ENCODE measurements around the gene SPAG9. TPM values are rescaled to one million over a fixed set of nuclear protein-coding genes. Genes with fewer than 3 reads are reported as not detected.
A peak's percentile ranks its signal among the peaks of the same experiment; 100 is the strongest.

Gene SPAG9
- total RNA-seq, 1 experiment from 2014 or later = 74.3 TPM

DNA sequence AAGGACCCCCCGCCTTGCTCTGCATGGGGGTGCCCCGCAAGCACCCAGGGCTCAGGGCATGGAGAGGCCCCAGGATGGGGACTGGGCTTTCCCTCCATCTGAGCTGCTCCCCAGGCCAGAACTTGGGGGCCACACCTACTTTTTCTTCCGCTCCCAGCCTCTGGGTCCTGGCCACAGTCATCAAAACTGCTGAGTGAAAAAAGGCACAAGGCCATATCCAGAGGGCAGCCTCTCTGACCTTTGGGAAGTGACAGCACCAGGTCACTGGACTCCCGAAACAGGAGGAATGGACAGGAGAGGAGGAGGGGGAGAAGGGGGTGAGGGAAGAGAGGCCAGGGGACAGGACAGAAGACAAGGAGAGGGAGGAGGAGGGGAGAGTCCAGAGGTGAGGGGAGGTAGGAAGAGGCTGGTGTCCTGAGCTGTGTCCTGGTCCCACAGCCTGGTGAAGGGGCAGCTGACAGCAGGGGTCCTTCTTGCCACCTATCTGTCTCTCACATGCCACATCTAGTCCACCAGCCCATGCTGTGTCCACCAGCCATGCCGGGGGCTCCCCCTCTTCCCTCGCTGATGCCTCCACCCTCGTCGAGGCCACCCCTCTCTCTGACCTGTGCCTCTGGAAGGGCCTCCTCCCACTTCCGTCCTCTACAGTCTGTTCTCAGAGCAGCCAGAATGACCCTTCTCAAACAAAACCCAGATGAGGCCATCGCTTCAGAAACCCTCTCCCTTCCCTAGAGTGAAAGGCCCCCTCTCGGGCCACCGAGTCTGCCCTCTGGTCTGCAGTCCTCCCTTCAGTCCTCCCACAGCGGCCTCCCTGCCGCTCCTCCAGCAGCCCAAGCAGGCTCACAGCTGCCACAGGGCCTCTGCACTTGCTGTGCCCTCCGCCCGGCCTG is 180.6 kb downstream of the SPAG9 start:
- no peak for DNase-seq (ENCODE audit: low spot score)

DNA sequence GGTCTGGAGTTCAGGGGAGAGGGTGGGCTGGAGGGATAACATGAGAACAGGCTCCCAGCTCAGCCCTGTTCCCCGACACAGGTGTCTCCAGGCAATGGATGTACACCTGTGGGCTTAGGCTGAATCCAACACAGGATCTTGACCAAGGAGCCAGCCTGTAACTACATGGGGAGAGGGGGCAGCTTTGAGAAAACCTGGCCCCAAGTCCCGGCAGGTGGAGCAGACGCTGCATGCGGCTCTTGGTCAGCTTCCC is 181.2 kb downstream of the SPAG9 start:
- no peak for DNase-seq (ENCODE audit: low spot score)

DNA sequence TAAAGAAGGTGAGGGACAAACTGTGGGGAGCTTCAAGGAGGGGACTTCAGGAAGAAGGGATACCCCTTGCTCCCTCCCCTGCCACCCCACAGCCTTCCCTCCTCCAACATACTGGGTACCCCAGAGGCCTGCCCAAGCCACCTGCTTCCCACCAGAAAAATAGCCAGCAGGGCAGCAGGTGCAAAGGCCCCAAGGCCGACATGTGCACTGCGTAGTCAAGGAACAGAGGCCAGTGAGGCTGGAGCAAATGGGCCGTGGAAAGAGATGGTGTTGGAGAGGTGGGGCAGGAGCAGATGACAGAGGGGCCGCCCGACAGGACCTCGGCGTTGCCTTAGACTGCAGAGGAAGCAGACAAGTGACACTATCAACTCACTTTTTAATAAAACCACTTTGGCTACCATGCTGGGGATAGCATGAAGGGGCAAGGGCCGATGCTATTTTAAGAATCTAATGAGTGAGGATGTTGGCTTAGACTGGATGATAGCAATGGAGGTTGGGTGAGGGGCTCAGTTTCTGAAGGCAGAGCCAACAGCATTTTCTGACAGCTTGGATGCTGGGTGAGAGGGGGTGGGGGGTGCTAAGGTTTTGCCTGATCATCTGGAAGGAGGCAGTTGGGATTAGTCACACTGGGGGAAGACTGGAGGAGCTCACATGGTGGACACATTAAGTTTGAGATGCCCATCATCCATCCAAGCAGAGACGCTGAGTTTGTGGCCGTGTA is 181.7 kb downstream of the SPAG9 start:
- no peak for DNase-seq (ENCODE audit: low spot score)

DNA sequence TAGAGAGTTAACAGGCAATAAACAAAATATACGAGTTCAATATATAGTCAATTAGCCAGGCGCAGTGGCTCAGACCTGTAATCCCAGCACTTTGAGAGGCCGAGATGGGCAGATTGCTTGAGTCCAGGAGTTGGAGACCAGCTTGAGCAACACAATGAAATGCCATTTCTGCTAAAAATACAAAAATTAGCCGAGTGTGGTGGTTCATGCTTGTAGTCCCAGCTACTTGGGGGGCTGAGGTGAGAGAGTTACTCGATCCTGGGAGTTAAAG is 184.7 kb downstream of the SPAG9 start:
- no peak for DNase-seq (ENCODE audit: low spot score)

DNA sequence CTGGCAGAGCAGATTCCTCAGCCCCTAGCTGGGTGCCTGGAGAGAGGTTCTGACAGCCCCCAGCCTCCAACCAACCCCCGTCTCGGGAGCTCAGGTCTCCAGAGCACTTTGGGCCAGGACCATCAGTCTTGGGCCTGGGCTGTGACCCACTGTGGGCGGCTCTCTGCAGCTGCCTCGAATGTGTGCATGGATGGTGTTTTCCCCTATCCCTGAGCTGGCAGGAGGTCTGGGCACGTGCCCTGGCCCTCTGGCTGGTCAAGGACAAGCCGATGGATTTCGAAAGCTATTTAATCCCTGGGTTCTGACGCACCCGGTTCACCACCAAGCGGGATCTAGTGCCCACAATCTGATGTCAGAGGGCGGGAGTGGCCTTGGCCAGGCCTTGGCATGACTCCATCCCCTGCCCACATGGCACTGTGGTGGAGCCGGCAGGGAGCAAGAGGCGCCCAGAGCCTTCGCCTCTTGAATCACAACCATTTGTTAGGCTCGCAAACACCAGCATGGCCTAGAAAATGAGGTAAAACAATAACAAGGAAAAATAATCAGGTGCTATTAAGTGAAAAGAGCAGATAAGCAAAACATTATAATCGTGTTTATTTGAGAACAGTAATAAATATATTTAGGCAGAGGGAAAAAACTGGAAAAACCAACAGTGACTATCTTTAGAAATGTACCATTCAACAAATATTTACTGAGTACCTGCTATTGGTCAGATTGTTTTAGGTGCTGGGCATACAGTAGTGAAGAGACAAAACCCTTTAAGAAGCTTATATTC is 185.3 kb downstream of the SPAG9 start:
- DNase-seq (ENCODE audit: low spot score) = peak; percentile 97

DNA sequence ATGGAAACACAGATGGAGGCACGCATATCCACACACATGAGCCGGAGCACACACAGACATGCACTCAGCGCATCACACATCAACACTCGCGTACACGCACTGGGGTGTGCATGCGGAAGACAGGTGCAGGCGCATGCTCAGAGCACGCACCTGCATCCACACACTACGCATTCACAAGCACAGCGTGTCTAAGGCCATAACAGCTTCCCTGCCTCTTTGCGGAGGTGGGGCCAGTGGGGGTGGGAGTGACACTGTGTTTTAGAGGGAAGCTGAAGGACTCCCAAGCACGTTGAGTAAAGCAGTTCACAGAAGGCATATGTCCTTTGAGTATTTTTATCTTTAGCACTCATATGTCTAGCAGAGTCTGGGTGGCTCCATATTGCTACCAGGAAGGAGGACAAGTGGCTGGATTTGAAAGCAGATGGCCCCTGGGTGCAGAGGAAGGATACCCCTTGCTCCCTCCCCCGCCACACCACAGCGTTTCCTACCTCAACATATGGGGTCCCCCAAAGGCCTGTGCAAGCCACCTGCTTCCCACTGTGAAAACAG is 185.9 kb downstream of the SPAG9 start:
- DNase-seq (ENCODE audit: low spot score) = no peak

DNA sequence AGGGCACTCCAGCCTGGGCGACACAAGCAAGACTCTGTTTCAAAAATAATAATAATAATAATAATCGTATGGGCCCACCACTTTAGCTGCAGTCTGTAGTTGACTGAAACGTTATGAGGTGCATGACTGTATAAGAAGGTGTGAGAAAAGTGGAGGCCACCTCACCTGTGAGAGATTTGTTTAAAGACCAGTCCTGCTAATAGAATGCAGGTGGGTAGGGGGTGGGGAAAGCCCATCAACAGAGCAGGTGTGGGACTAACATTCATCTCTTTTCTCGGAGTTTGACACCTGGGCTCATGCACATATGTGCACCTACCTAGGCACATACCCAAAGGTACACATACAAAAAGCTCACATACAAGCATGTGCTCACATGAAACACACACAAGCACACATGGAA is 186.5 kb downstream of the SPAG9 start:
- no peak for DNase-seq (ENCODE audit: low spot score)

DNA sequence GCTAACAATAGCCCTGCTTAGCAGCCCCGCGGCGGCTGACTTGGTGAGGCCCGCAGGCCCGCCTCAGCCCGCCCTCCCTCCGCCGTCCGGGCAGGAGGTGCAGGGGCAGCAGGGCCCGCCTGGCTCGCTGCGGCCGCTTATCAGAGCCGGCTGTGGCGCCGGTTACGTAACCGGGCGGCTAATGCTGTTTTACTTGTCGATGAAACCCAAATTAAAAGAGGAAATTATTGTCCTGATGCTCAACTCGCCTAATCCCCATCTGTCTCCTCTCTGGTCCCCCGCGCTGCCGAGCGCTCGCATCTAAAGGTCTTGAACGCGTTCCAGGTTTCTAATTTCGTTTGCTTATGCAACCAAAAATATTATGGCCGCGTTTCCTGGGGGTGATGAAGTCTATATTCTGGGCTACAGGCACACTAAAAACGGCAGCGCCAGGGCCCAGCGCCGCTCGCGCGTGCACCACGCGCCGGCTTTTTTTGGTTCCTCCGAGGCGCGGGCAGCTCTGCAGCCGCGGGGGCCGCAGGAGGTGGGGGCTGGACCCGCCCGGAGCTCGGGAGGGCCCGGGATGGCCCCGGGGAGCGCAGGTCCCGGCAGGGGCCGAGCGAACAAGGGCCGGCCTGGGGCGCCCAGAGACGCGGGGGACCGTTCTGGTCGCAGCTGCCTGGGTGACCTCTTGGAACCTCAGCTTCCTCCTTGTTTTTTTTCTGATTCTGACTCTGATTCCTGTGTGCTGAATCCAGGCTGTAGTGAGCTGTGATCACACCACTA is 189.3 kb downstream of the SPAG9 start:
- peak; percentile 66 for DNase-seq (ENCODE audit: low spot score)

DNA sequence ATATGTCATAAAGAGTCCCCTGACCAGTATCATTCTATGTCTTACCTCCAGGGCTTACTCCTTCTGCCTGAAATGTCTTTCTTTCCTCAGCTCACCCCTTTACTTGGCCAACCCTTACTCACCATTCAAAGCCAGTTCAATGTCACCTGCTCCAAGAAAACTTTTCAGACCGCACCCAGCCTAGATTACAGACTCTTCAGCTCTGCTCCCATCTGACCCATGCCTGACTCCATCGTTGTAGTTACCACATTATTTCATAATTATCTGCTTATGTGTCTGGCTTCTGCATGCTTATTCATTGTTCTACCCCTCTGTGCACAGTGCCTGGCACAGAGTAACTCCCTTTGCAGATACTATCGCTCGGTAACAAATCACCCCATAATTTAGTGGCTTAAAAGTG is 192.0 kb downstream of the SPAG9 start:
- DNase-seq (ENCODE audit: low spot score) = no peak

DNA sequence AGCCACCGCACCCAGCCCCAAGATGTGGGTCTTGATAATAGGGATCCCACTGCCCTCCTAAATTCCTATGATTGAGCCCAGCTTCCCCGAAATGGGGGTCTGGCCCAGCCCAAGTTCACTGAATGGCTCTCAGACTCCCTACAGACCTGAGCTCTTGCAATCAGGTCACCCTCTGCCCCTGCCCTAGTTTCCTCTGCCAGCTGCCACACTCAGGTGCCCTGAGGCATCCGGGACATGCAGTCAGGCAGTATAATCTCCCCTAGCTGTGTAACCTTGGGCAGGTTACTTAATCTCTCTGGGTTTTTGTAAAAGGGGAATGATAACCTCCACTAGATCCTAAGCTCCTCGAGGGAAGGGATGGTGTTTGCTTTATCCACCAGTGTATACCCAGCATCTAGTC is 193.4 kb downstream of the SPAG9 start:
- DNase-seq (ENCODE audit: low spot score) = no peak

DNA sequence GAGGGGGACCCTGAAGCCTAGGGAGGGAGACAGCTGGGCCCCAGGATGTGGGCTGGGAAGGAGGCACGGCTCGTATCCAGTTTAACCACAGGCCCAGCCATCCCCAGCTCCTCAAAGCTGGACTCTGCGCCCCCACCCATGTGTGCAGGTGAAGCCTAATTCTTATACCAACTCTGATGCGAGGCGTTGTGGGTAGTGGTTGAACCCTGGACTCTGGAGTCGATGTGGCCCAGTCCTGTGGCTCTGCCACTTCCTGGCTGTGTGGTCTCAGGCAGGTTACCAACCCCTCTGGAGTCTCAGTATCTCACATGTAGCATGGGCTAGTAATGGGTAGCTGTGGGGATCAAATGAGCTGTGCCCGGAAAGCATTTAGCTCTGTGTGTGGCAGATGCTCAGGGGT is 194.1 kb downstream of the SPAG9 start:
- DNase-seq (ENCODE audit: low spot score) = no peak

DNA sequence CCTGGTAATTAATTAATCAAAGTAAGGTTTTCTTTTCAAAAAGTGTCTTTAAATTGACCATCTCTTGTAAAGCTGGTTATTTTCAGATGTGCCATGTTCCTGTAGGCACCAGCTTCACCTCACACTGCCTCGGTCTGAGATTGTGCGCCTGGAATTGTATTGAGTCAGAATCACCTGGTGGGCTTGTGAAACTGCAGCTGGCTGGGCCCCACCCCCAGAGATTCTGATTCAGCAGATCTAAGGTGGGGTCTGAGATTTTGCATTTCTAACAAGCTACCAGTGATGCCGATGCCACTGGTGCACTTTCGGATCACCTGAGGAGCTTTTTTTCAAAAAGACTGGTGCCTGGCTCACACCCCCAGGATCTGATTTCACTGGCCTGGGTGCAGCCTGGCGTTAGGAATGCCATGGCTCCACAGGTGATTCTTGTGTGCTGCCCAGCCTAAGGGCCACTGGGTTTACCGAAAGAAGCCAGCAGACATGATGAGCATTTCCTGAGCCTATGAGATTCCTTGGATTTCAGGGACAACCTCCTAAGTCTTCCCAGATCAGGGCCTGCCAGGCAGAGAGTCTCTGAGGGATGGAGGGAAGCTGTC is 195.3 kb downstream of the SPAG9 start:
- DNase-seq (ENCODE audit: low spot score) = no peak

DNA sequence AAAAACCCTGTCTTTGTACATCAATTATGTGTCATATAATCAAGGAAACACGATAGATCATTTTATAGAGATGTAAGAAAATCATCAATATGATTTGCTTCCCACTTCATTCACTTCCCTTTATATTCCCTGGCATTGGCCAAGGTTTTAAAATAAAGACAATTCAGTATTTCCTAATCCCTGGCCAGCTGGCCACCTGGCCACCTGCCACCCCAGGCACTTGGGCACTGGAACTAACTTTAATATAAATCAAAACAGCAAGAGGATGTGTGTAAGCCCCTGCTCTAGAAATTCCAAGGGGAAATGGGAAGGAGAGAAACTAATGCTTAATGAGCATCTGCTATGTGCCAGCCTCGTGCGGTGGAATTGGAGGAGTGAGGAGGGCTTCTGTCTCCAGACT is 195.9 kb downstream of the SPAG9 start:
- DNase-seq (ENCODE audit: low spot score) = no peak

DNA sequence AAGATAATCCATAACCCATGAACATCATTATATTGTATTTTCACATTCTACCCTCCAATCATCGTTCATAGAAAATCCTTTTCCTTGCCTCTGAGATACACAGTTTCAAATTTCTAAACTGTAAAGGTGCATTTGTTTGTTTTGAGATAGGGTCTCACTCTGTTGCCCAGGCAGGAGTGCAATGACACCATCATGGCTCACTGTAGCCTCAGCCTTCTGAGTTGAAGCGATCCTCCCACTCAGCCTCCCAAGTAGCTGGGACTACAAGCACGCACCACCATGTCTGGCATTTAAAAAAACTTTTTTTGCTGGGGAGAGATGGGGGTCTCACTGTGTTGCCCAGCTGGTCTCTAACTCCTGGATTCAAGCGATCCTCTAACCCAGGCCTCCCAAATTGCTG is 196.4 kb downstream of the SPAG9 start:
- no peak for DNase-seq (ENCODE audit: low spot score)

DNA sequence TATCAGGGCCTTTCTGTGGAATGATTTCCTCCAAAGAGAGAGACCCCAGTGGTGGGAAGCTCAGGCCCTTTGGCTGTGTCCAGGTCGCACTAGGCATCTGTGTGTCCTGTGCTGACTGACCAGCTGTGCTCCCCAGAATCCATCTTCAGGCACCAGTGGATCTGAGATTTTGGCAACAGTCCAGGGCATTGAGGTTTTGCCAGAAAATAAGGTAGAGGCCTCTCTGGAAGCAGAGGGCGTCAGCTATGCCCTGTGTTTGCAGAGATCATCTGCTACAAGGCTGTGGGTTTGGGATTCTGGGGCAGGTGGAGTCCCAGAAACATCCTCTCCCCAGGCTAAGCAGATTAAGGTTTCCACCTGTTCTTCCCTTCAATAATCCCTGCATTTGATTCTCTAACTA is 197.1 kb downstream of the SPAG9 start:
- DNase-seq (ENCODE audit: low spot score) = no peak

DNA sequence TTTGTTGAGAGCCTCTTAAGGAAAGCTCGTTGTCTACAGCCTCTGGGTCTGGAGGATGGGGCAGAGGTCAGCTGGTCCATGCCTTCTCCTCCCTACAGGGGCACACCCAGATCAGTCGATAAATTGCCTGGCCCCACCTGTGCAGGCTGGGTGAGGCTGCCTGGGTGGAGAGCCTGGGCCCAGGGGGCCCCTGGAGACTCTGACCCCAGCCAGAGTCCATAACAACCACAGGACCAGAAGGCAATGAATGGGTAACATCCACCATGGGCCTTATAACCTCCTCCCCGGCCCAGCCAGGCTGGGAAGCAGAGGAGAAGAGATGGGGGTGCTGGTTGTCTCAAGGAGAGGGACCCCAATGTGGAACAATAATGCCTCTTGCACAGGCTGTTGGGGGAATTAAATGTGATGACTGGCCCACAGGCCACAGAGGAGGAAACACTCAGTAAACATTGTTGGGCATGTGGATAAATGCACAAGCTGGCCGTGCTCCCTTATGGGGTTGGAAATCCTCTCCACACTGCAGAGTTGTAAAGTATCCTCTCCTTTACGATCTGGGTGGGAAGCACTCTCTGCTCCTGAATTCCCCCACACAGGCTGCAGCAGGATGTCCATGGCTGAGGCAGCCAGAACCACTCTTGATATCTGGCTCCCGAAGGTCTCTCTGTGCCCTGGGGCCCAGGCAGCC is 197.8 kb downstream of the SPAG9 start:
- DNase-seq (ENCODE audit: low spot score) = no peak

DNA sequence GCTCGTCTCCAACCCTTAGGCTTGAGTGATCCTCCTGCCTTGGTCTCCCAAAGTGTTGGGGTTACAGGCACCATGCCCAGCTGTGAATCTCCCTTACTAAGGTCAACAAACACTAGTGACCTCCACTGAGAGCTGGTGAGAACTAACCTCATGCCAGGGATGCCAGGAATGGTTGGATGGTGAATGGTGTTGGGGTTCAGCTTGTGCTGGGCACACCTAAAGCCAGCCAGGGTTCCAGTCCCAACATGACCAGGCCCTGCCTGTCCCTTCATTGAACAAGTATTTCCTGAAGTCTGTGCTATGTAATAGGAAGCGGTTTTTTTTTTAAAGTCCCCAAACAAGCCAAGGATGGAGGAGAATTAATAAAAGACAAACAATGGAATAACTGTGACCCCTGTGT is 198.6 kb downstream of the SPAG9 start:
- peak; percentile 47 for DNase-seq (ENCODE audit: low spot score)

DNA sequence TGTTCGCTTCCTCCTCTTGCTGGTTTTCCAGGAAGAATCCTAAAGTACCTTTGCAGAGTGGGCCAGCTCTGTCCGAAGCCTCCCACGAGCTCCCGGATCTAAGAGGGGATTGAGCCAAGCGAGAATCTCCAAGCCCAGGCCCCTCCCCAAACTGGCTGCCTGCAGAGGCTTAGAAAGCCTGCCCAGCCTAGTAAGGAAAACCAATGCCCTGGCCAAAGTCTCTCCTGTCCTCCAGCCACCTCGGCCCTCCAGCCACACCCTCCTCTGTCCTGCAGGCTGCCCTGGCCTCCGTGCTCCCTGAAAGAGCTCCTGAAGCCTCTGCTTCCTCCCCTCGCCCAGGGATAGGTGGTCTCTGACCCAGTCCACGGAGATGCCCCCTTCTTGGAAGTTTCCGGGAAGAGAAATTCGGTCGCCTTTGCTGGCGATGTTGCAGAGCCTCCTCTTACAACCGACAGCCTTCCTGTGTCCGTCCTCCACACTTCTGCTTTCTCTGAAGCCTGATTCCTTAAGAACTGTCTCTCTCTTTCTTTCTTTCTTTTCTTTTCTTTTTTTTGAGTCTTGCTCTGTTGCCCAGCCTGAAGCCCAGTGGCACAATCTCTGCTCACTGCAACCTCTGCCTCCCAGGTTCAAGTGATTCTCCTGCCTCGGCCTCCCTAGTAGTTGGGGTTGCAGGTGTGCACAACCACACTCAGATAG is 199.6 kb downstream of the SPAG9 start:
- no peak for DNase-seq (ENCODE audit: low spot score)

DNA sequence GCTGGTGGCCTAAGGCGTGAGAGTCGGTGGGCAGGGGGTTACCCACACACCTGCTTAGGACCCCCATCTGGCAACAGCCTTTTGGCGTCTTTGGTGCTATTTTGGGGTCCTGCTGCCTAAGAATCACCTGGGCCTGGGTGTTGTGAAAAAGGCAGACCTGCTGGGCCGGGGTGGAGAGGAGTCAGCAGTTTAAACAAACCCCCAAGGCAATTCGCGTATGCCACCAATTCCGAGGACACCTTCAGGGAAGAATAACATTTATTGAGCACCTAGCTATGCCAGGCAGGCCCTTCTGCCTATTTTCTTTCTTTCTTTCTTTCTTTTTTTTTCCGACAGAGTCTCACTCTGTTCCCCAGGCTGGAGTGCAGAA is 200.6 kb downstream of the SPAG9 start:
- no peak for DNase-seq (ENCODE audit: low spot score)

DNA sequence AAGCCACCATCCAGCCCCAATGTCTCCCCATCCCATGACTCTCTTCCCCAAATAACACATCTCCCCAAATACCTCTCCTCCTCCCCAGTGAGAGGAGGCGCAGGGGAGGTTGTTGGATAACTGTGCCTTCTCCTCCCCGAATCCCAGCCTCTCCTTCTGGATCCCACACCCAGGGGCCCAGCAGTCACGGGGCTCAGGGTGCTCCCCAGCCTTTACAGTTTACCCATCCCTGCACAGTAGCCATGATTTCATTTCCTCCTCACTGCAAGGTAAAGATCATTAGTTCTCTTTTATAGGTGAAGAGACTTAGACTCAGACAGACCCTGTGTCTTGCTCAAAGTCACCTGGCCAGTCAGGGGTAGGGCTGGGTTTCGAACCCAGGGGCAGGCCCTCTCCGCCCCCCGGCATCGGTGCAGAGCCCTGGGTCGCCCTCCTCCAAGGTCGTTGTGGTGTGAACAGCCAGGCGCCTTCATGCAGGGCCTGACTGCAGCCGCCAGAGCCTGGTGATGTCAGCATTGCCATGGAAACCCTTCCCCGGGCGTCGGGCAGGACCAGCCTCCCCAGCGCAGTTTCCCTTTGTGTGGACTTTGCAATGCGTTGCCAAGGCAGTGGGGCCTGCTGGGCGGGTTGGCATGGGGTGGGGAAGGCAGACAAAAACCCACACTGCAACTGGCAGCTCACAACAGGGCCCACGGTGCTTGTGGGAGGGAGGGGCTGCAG is 201.2 kb downstream of the SPAG9 start:
- DNase-seq (ENCODE audit: low spot score) = peak; percentile 90

All from A172 (cell line).